ENCODE results near the gene GPR68.
"Not testable (repeated sequence)": the region's sequence is repeated elsewhere in the genome, so short reads cannot be mapped to it uniquely, and the experiment has no call there.

Gene GPR68

GRCh38 chr14:91228112-91229004, 16.1 kb downstream of the GPR68 start:
- no peak for DNase-seq

DNA sequence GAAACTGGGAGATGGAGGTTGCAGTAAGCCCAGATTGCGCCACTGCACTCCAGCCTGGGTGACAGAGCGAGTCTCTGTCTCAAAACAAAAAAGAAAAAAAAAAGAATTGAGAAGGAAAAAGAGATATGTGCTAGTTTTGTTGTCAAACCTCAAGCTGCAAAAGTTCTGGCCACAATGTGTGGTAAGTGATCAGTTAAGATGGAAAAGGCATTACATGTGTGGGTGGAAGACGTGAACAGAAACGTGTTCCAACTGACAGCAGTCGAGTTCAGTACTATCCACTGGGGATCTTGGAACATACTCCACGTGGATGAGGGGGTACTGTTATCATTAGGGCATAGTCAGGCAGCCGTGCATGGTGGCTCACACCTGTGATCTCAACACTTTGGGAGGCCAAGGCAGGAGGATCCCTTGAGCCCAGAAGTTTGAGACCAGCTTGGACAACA, 17.3 kb downstream of the GPR68 start:
- no peak for DNase-seq

- not testable (repeated sequence) for DNase-seq
These were observed 18.1 kb downstream of the GPR68 start for GRCh38 chr14:91226360-91226759.

GRCh38 chr14:91225025-91225424, 19.5 kb downstream of the GPR68 start:
- DNase-seq: no peak

DNA sequence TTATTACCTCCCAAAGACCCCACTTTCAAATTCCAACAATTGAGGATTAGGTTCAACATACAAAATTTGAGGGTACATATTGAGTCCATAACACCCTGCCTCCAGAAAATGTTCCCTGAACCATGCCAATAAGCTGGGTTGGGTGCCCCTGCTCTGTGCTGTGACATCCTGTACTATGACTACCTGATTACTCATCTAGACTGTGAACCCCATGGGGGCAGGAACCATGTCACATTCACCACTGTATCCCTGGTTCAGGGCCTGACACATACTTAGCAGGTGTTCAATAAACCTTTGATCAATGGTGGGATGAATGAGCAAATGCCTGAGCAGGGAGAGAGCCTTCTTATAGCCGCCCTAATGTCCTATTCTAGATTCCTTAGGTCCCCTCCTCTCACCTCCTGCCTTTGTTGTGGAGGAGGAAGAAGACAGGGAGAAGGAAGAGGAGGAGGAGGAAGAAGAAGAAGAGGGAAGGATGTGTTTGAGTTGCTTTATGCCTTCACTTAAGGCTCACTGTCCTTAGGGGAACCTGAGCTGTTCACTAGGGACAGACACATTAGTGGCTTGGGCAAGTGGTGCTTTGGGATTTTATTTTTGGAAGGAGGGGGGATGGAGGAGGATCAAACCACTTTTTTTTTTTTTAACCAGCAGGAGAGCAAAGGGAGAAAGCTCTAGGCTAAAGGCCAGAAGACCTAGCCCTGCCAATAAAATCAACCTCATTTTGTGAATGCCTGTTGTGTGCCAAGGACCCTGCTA, 21.3 kb downstream of the GPR68 start:
- DNase-seq: no peak

DNA sequence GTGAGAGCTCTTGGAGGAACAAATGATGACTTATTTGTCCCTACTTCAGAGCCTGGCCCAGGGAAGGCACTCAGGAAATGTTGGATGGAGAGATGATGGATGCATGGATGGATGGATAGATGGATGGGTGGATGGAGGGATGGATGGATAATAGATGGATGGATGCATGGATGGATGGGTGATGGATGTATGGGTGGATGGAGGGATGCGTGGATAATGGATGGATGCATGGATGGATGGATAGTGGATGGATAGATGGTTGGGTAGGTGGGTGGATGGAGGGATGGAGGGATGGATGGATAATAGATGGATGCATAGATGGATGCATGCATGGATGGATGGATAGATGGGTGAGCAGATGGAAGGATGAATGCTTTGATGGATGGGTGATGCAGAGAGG, 23.2 kb downstream of the GPR68 start:
- DNase-seq: no peak

DNA sequence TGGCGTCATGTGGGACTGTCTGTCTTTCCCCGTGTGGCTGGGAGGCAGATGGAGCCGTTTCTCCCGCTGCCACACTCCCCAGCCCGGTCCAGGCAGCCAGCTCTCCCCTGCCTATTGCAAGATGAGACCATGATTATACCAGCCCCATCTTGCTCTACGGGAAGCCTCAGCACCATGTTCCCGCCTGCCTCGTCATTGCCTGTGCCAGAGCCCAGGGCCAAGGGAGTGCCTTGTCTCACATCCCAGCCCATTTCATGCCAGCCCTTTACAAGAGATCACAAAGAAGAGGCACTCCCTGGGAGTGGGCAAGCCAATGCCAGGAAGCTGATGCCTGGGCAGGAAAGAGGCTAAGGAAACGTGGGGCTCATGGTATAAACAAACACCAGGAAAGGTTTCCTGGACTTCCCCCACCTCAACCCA, 23.9 kb downstream of the GPR68 start:
- no peak for DNase-seq

DNA sequence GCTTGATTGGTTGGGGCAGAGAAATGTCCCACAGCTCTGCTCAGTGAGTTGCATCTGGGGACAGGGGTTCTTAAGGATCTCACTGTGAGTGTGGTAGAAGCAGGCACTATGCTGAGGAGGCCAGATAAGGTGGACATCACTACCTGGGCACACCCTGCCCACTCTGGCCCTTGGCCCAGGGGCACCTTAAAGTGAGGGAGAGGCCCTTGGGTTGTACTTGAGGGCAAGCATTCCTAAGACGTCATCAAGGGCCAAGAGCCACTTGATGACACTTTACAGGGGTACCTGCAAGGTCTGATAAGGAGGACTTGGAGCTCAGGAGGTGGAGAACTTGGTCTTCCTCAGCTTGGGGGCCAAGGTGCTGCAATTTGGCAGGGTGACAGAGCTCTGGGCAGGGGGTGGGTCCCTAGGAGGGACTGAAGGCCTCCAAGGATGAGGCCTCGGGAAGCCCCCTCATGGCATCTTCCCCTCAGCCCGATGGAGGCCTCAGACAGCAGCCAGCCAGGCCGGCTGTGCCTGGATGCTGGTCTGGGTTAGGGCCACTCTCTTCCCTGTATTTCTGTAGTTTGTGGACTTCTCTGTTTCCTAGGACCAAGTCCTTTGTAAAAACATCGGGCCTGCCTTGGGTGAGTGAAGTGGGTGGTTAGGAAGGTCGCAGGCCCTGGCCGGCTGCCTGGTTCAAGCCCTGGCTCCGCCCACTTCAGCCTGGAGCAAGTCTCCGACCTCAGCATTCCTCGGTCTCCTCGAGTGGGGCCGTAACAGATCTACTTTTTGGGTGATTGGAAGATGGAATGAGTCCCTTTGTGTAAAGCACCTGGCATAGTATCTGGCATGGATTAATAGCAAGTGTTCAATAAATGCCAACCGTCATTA, 24.8 kb downstream of the GPR68 start:
- no peak for DNase-seq

DNA sequence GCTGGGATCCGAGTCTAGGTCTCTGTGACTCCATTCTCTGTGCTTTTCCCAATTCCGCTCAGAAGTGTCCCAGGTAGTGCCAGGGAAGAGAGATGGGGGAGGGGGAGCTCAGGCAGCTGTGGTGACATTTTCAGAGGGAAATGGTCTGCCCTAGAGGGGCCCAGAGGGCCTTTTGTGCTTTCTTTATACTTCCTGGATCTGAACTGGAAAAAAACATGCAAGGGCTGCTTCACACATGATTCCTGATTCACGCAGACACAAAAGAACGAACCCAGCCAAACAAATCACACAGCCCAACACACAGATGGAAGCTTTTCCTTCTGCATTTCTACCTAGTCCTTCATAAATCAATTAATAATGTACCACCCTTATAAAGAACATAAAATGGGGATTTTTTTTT, 26.5 kb downstream of the GPR68 start:
- DNase-seq: no peak

DNA sequence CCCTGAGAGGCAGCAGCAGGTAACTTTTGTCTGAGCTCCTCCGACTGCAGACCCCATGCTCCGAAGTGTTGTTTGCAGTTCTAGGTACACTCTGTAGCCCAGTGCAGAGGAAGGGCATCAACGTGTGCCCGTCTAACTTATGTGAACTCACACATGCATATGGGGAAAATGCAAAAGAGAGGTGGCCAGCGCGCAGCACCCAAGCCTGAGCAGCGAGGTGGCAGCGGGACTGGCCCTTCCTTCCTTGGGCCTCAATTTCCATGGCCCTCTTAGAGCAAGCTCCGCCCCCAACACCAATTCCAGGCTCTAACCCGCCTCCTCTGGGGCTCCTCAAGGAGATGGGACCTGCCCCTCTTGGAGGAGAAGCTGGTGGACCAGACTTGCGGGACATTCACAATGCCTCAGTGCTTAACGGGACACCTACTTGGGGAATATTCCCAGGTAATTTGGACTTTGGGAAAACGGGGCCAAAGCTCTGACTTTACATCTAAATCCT, 27.7 kb downstream of the GPR68 start:
- no peak for DNase-seq

DNA sequence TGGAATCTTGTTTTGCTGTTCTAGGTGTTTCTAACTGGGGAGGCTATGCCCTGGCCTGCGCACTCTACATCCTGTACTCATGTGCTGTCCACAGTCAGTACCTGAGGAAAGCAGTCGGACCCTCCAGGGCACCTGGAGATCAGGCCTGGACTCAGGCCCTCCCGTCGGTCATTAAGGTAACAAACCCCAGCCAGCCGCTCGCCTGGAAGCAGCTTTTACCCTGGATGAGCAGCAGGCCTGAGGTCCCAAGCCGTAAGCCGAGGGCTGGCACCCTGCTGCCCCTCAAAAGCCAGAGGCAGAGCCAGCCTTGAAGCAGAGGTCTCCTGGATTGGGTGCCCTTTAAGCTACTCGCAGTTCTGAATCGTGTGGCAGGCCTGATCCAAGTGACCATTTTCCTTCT, 29.1 kb downstream of the GPR68 start:
- no peak for DNase-seq

- no peak for DNase-seq
These were observed 30.2 kb downstream of the GPR68 start for GRCh38 chr14:91214306-91214705.

DNA sequence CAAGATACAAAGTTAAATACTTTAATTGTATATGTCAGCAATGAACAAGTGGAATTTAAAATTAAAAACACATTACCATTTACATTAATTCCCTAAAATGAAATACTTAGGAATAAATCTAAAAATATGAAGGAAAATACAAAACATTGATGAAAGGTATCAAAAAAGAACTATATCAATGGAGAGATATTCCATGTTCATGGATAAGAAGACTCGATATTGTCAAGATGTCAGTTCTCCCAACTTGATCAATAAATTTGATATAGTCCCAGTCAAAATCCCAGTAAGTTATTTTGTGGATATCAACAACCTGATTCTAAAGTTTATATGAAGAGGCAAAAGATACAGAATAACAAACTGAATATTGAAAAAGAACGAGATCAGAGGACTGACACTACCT, 33.5 kb downstream of the GPR68 start:
- DNase-seq: no peak

- no peak for DNase-seq
These were observed 37.5 kb downstream of the GPR68 start for GRCh38 chr14:91207008-91207407.

GRCh38 chr14:91205459-91205858, 39.0 kb downstream of the GPR68 start:
- no peak for DNase-seq

DNA sequence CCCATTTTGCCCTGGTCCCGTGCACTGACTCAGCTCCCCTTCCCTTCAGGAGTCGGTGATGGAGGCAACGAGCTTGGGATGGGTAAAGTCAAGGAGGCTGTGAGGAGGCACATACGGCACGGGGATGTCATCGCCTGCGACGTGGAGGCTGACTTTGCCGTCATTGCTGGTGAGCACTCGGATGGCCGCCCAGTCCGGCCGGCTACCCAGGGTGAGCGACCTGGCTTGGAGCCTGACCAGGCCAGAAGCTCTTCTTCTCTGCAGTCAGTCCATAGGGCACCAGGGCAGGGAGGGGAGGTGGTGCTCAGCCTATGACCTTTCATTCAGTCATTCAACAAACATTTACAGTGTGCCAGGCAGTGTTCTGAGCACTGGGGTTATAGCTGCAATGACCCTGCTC, 39.8 kb downstream of the GPR68 start:
- DNase-seq: no peak

- no peak for DNase-seq
These were observed 42.1 kb downstream of the GPR68 start for GRCh38 chr14:91202234-91202974.

DNA sequence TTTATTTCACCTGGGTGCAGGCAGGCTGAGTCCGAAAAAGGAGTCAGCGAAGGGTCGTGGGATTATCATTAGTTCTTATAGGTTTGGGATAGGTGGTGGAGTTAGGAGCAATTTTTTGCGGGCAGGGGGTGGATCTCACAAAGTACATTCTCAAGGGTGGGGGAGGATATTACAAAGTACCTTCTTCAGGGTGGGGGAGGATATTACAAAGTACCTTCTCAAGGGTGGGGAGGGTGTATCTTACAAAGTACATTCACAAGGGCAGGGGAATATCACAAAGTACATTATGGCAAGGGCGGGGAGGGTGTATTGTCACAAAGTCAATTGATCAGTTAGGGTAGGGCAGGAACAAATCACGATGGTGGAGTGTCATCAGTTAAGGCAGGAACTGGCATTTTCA, 43.7 kb downstream of the GPR68 start:
- DNase-seq: not testable (repeated sequence)

GRCh38 chr14:91197631-91198030, 46.9 kb downstream of the GPR68 start:
- no peak for DNase-seq

DNA sequence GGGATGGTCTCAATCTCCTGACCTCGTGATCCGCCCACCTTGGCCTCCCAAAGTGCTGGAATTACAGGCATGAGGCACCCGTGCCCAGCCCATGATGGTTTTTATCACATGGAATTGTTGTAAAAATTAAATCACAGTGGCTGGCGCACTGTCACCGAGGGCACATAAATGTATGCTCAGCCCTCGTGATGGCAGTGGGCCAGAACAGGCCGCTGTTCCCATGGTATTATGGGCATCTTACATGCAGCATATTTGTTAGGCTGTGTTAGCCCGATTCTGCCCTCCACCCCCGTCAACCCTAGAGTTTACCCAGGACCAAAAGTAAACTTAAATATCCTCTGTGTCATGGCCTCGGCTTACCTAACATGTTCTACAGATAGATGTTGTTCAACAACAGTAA, 48.6 kb downstream of the GPR68 start:
- DNase-seq: no peak

DNA sequence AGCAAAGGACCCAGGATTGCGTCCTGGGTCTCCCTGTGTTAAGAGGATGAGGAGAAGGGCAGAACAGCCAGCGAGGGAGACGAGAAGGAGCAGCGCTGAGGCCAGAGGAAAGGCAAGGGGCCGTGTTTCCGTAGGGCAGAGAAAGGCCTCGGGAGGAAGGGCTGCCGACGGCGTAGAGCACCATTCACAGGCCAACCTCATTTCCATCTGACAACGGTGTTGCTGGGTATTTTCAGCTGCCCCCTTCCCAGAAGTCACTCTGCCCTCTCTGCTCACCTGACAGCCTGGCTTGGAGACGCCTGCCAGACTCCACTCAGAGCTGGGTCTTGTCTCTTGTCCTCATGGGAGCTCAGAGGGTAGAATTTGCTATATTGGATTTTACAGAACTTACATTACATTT, 51.4 kb downstream of the GPR68 start:
- no peak for DNase-seq

DNA sequence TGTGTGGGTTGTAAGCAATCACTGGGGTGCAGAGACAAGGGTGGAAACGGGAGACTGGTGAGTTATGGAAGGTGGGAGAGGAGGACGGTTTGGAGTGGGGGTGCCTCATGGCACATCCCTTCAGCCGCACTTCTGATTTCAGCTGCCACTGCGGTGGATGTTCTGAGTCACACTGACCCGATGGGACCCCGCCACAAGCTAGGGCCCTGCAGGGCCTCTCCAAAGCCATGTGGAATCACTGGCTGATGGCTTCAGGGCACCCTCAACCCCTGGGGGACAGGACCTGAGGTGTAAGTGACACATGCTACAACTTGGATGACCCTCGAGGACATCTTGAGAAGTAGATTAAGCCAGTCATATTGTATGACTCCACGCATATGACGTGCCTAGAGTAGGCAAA, 53.7 kb downstream of the GPR68 start:
- no peak for DNase-seq

All from NCI-H526 (cell line).